Measurements from ENCODE around the gene NUP98. TPM values are rescaled to one million over a fixed set of nuclear protein-coding genes. Genes with fewer than 3 reads are reported as not detected.

NUP98 gene
- total RNA-seq, 2 donors from 2014 or later, result 38.0 to 59.7 TPM

DNA sequence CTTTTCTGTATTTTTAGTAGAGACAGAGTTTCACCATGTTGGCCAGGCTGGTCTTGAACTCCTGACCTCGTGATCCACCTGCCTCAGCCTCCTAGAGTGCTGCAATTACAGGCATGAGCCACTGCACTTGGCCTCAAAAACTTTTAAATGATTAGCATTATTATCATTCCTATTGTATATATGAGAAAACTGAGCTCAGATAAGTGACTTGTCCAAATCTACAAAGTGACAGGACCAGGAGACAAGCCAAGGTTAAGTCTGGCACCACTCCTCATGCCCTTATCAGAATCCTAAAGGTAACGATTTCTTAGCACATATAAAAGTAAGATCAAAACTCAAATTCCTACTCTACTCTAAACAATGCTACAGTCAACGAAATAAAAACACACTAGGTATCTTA is 94.0 kb downstream of the NUP98 start:
- ATAC-seq (no peak), DNase-seq (no peak)
- intact Hi-C loops (cut with DNase I), result loop anchor here in 1 of 2 donors (10.0 kb wide), 1 partner anchor 61 kb away; no protein-coding TSS in a partner anchor

DNA sequence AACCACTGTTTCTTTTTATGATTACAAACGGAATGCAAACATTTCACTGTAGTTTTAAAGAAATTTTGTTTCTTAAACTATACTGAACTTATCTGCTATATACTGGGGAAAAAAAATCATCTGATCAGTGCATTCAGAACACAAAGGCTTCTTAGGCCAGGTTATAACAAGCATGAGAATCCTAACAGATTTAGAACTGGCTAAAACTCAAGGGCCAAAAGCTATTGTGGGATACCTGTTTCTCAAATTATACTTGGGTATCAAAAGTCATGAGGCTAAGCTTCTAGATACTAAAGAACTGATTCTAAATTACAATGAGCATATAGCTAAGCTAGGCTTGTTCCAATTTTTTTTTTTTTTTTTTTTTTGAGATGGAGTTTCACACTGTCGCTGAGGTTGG is 96.4 kb downstream of the NUP98 start:
- ATAC-seq, result no peak
- DNase-seq, result no peak
- intact Hi-C loops (cut with DNase I), result loop anchor here in 1 of 2 donors (10.0 kb wide), 1 partner anchor 64 kb away; no protein-coding TSS in a partner anchor

DNA sequence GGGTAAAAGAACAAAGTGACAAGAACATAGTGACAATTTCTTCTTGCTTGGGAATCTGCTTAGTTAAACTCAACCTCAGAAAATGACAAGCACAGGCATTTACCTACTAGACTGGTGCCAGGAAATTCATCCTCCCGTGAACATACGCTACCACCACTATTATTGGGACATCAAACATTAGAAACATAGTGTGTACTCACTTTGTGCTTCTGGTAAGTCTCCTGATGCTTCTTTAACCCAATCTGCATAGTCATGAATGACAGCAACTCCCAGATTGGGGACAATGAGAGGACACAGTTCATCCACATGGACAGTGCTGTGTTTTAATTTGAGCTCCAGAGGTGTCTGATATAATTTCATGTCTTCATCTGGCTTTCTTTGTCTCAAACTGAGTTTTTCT is 96.9 kb downstream of the NUP98 start:
- intact Hi-C loops (cut with DNase I), result loop anchor here in 1 of 2 donors (10.0 kb wide), 1 partner anchor 64 kb away; no protein-coding TSS in a partner anchor
- no peak for DNase-seq
- no peak for ATAC-seq

DNA sequence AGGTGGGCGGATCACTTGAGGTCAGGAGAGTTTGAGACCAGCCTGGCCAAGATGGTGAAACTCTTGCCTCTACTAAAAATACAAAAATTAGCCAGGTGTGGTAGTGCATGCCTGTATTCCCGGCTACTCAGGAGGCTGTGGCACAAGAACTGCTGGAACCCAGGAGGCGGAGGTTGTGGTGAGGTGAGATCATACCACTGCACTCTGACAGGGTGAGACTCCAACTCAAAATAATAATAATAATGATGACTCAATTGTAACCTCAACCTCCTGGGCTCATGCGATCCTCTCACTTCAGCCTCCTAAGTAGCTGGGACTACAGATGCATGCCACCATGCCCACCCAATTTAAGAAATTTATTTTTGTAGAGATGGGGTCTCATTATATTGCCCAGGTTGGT is 110.6 kb downstream of the NUP98 start:
- DNase-seq (no peak), ATAC-seq (no peak)
- intact Hi-C loops (cut with DNase I), result no loop called here

DNA sequence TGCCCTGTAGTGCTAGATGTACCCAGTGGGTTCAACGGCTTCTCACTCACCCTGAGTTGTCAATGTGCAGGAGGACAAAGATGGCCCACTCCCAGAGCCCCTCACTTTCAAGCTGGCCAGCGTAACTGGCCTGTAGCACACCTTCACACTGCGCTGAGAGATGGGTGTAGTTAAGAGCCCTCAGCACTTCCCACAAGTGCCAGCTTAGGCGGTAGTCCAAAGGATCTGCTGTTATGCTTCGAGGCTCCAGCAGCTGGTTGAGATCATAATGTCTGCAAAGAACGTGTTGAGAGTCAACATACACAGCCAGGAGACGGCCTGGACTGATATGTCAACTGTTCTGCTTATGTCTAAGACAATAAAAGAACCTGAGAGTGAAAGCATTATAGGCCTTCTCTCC is 111.4 kb downstream of the NUP98 start:
- DNase-seq (no peak), ATAC-seq (peak; percentile 66 to 68)
- intact Hi-C loops (cut with DNase I), result no loop called here

GRCh38 chr11:3684819-3685172 is 112.6 kb downstream of the NUP98 start:
- intact Hi-C loops (cut with DNase I), result no loop called here
- ATAC-seq (no peak), DNase-seq (no peak)

- intact Hi-C loops (cut with DNase I), result no loop called here
- DNase-seq (no peak), ATAC-seq (no peak)
These were observed 113.1 kb downstream of the NUP98 start for GRCh38 chr11:3684129-3684818.

DNA sequence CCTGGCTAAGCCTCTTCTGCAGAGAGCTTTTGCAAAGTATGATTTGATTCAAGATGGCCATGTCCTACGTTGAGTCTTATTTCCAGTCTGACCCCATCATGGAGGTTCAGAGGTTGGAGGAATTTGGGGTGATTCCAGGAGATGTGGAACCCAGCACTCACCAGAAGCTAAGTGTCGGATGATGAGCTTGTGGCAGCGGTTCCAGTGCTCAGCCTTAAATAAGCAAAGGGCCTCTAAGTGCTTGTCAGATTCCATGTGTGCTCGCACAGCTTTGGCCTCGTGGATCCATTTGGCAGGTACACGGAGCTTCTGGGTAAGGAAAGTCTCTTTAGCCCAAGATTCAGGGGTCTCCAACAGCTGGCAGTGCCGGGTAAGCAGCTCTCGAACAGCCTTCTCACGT is 114.3 kb downstream of the NUP98 start:
- no peak for DNase-seq
- peak; percentile 69 to 81 for ATAC-seq
- intact Hi-C loops (cut with DNase I), result no loop called here

- intact Hi-C loops (cut with DNase I), result no loop called here
- ATAC-seq (no peak), DNase-seq (no peak)
These were observed 118.3 kb downstream of the NUP98 start for GRCh38 chr11:3679077-3679476.

- intact Hi-C loops (cut with DNase I), result no loop called here
- no peak for DNase-seq
- no peak for ATAC-seq
These were observed 121.4 kb downstream of the NUP98 start for GRCh38 chr11:3675971-3676370.

GRCh38 chr11:3674189-3674588 is 123.2 kb downstream of the NUP98 start:
- DNase-seq, result no peak
- intact Hi-C loops (cut with DNase I), result no loop called here
- no peak for ATAC-seq

GRCh38 chr11:3671334-3672254 is 125.8 kb downstream of the NUP98 start, which contains the start of gene CHRNA10:
Gene CHRNA10, minus strand, starts transcription at chr11:3671384. Its CDS starts 72 bp downstream, at chr11:3671312.
- no peak for DNase-seq
- ATAC-seq, result no peak
- intact Hi-C loops (cut with DNase I), result no loop called here

DNA sequence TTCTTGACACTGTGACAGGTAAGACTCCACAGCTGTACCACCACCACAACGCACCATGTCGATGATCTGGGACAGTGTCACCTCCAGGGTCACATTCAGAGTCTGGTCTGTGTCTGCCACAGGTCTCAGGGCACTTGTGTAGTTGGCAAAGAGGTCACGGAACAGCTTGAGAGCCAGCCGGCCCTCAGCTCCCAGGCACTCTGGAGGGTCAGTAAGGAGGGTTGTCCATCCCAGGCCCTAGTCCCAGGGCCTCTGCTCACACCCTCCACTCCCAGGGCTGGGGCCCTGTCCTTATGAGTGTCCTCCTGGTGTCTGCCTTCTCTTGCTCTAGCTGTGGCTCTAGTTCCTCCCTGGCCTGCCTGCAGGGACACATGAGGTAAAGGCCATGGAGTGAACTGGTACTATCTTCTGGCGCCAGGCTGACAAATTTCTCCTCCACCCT is 127.6 kb downstream of the NUP98 start:
- ATAC-seq, result peak; percentile 56 to 60

GRCh38 chr11:3669128-3669527 is 128.2 kb downstream of the NUP98 start:
- DNase-seq (no peak), ATAC-seq (no peak)
- intact Hi-C loops (cut with DNase I), result no loop called here

More for the DNA sequence above, 127.6 kb downstream of the NUP98 start:
- intact Hi-C loops (cut with DNase I), result no loop called here
- DNase-seq, result no peak

GRCh38 chr11:3667149-3668035 is 130.0 kb downstream of the NUP98 start:
- ATAC-seq (no peak), DNase-seq (no peak)
- intact Hi-C loops (cut with DNase I), result no loop called here

DNA sequence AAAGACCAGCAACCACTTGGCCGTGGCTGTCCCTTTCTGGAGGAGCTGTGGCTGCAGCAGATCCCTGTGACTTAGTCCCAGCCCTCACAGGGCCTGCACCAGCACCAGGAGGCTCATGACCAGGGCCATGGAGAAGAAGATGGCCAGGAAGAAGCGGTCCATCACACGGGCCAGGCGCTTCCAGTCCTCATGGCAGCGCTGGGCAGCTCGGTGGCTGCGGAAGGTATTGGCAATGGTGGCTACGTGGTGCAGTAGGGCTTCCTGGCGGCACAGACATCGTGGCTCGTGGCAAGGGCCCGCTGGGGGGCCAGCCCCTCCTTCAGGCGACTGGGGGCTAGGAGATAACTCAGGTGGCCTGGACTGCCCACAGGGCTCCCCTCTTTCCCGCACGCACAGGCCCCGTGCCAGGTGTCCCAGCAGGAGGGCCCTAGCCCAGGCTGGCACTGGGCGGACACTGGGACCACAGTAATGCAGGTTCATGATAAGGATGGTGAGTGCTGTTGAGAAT is 131.3 kb downstream of the NUP98 start:
- intact Hi-C loops (cut with DNase I), result no loop called here
- DNase-seq (no peak), ATAC-seq (no peak)

- ATAC-seq, result no peak
- intact Hi-C loops (cut with DNase I), result no loop called here
These were observed 131.9 kb downstream of the NUP98 start for GRCh38 chr11:3665336-3666022.

DNA sequence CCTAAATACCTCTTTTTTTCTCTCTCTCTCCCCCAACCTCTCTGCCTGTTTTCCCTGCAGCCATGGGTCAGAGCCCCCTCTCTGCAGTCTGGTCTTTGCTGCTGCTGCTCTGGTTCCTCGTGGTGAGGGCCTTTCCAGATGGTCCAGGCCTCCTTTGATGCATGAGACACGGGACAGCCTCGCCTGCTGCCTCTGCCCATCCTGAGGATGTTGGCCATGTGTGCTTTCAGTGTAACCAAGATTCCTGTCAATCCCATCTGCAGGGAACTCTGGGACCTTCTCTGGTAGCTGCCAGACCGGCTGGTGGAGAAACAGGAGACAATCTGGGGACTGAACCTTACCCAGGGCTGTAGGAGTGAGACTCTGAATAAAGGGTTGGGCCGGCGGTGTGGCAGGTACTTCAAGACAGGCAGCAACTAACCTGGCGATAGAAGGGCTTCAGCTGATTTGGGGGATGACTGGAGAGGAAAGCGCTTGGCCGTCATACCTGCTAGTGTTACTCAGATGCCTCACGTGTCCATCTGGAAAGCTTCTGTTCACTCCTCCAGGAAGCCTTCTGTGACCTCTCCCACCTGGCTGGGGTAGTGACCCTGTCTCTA is 133.2 kb downstream of the NUP98 start:
- no peak for ATAC-seq
- intact Hi-C loops (cut with DNase I), result no loop called here

More at GRCh38 chr11:3665336-3666022, 131.9 kb downstream of the NUP98 start:
- no peak for DNase-seq

More for the DNA sequence above, 133.2 kb downstream of the NUP98 start:
- DNase-seq, result no peak
